Occipital lobe (tissue), 2 donors: ENCODE data around the gene SBF1. TPM values are rescaled to one million over a fixed set of nuclear protein-coding genes. Genes with fewer than 3 reads are reported as not detected.
A peak's percentile ranks its signal among the peaks of the same experiment; 100 is the strongest.
"Not testable (repeated sequence)": the region's sequence is repeated elsewhere in the genome, so short reads cannot be mapped to it uniquely, and the experiment has no call there.

Experiments
- DNase-seq: peaks from one replicate; lab custom pipeline; 2025; lab: John Stamatoyannopoulos, UW
- total RNA-seq: library from RNA; depleted of rRNA; stranded (reverse); fragments of >200 nt; gene quantifications from one replicate; pipeline ENCODE4 v1.2.3, GENCODE V29; 2014

Gene SBF1
- 97.0 TPM for total RNA-seq

DNA sequence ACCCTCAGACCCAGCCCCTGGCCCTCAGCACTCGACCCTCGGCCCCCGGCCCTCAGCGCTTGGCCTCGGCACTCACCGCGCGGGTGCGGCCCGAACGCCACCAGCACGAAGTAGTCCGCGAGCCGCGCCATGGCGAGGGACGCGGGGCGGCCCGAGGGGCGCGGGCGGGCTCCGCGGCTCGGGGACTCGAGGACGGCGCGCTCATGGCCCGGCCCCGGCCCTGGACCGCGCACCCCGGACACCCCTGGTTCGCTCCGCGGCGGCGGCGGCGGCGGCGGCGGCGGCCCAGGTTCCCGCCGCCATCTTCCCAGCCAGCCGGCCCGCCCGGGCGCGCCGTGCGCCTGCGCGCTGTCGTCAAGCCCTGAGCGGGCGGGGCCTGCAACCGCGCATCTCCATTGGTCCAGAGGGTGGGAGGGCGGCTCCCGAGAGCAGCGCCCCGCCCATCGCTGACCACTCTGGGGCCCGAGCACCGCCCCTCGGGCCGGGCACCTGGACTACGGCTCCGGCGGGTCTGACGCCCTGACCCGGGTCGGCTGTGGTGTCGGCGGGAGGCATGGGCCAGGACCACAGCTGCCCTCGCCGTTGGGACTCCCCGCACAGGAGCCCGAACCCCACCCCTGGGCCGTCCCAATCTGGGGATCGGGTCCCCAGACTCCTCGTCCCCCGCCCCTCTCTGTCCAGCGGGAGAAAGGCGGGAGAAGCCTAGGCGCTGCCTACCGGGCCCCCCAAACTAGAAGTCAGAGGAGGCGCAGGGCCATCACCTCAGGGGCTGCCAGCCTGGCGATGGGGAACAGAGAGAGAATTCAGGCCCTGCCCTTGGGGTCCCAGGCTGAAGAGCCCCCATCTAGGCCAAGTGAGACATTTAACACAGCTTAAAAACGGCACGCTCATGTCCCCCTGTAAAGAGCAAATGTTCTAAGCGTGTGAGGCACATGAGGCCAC lies at the start of gene SBF1:
TSS of gene SBF1 (minus strand) at position 326 of the 942 bp plus-strand sequence. CDS start at position 131, 195 bp downstream.
- DNase-seq, result peak; percentile 82

DNA sequence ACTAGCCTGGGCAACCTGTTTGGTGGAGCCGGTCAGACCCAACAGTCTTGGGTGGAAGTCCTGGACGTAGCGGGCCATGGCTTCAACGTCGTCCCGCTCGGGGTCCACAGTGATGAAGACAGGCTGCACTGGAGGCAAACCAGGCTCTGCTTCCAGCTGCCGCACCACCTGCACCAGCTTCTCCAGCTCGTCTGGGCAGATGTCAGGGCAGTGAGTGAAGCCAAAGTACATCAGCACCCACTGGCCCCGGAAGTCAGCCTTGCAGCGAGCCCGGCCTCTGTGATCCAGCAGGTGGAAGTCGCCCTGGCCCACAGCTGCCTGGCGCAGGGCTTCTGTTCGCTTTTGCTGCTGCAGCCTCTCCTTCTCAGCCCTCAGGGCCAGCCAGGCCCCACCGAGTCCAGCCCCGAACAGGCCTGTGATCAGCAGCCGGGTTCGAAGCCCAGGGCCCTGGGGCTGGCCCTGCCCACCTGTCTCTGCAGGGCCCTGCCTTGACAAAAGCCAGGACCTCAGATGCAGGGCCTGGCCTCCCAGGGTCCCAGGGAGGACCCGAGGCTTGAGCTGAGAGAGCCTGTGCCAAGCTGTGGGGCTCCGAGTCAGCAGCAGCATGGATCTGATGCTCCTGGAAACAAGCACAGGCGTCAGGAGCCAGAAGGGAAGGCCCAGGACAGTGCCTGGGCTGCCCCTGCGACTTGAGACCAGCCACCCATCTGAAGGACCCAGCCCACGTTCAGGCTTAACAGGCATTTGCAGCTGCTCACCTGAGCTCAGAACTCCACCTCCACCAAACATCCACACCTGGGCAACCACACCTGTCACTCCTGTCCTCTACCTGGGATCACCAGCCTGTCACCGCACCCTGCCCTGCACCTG lies 49.2 kb upstream of the SBF1 start:
- no peak for DNase-seq

DNA sequence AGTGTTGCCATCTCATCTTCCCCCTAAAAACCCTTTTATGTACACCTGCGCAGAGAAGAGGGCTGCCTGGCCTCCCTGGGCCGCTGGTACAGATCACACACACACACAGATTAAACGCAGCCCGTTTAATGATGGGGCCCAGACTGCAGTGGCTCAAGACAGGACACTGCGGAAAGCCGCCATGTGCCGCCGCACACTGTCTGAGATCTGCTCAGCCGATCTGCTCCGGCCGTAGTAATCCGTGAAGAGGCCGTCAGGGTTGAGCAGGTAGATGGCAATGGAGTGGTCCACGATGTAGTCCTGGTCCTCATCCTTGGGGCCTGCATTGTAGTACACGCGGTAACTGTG lies 48.6 kb upstream of the SBF1 start:
- DNase-seq, result no peak

GRCh38 chr22:50522806-50523438 lies 48.1 kb upstream of the SBF1 start:
- DNase-seq, result no peak

DNA sequence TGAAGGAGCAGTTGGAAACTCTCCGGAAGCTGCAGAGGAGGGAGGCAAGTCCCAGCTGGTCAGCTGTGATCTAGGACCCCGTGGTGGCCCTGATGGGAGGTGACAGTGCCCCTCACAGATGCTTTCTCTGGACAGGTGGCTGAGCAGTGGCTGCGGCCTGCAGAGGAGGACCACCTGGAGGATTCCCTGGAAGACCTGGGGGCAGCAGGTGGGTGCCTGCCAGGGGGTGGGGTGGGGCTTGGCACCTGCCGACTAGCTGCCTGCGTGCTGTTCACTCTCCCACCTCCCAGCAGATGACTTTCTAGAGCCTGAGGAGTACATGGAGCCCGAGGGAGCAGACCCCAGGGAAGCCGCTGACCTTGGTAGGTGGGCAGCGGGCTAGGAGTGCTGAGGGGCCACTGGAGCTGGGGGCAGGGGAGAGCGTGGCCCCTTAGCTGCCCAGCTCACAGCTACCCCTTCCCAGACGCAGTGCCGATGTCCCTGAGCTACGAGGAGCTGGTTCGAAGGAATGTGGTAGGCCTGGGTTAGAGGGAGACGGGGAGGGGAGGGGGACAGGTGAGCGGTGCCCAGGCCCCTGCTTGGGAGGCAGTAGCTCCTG lies 47.5 kb upstream of the SBF1 start:
- no peak for DNase-seq

DNA sequence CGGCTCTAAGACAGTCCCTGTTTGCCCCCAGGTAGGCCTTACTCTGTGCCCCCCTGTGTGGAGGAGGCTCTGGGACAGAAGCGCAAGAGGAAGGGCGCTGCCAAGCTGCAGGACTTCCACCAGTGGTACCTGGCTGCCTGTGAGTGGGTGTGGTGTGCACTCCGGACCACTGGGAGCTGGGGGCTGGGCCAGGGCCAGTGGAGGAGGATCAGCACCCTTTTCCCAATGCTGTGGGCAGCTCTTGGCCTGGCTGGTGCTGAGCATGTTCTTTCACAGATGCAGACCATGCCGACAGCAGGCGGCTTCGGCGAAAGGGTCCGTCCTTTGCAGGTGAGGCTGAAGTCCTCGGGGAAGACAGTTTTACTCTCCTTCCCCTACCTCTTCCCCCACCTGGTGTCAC lies 46.9 kb upstream of the SBF1 start:
- DNase-seq, result no peak

DNA sequence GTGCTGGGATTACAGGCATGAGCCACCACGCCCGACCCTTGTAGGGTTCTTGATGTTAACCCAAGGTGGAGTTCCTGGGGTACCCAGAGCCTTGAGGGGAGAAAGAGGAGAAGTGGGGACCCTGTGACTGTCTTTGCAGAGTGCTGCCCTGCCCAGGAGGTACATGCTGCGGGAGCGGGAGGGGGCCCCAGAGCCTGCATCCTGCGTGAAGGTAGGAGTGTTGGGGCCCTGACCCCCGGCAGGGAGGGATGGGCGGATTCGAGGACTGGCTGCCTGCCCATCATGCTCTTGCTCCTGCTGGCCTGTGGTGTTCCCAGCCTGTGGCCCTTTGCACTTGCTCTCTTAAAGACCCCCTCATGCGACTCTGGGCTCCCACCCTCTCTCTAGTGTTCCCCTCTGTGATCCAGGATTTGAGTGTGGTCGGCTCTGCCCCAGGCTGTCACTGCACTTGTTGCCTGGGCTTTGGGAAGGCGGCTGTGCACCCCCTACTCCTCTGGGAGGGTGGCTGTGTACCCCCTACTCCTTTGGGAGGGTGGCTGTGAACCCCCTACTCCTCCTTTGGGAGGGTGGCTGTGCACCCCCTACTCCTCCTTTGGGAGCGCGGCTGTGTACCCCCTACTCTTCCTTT lies 46.1 kb upstream of the SBF1 start:
- no peak for DNase-seq

- DNase-seq, result not testable (repeated sequence)
Observed at GRCh38 chr22:50520184-50520583, 45.3 kb upstream of the SBF1 start.

DNA sequence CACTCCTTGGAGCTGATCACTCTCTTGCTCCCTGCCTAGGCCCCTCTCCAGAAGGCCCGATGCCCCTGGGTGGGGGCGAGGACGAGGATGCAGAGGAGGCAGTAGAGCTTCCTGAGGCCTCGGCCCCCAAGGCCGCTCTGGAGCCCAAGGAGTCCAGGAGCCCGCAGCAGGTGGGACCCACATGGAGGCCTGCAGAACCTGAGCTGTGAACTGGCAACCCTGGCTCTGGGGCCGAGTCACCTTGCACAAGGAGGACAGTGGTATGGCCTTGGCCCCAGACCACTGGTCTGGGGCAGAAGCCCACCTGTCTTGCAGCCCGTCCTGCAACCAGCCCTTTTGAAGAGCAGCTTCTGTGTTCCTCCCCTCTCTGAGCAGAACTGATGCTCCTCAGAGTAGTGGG lies 44.3 kb upstream of the SBF1 start:
- no peak for DNase-seq

DNA sequence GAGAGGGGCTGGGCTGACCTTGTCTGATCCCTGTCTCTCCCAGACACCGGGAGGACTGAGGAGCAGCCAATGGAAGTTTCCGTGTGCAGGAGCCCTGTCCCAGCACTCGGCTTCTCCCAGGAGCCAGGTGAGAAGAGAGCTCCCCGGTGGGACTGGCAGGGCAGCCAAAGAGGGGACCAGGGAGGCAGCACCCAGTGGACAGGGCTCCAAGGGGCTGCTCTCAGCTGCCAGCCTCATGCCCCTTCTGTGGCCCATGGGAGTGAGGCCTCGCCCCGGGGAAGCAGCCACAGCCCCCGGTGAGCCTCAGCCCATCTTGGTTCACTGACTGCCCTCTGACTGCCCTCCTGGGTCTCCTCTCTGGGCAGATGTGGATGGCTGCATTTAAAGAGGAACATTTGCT lies 43.8 kb upstream of the SBF1 start:
- DNase-seq, result no peak

DNA sequence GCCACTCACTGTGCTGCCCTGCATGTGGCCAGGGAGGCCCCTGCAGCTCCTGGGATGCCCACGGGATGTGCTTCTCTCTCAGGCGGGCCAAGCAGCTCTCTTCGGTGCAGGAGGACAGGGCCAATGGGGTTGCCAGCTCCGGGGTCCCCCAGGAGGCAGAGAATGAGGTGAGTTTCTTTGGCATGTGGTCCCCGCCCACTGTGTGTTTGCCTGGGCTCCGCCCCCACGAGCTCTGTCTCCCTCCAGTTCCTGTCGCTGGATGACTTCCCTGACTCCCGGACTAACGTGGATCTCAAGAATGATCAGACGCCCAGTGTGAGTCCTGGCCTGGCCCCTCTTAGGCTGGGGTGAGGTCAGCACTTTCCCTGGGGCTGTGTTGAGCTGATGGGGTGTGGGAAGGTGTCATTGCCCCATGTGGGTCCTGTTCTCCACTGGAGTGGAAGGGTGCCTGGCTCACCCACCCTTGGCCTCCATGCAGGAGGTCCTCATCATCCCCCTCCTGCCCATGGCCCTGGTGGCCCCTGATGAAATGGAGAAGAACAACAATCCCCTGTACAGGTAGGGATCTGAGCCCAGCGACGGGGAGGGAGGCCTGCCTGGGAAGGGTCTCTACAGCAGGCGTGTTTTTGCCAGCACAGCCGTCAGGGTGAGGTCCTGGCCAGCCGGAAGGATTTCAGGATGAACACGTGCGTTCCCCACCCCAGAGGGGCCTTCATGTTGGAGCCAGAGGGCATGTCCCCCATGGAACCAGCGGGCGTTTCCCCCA lies 42.8 kb upstream of the SBF1 start:
- no peak for DNase-seq

GRCh38 chr22:50516891-50517290 lies 42.1 kb upstream of the SBF1 start:
- no peak for DNase-seq

- DNase-seq, result no peak
Observed at GRCh38 chr22:50516068-50516467, 41.2 kb upstream of the SBF1 start.

GRCh38 chr22:50513175-50513574 lies 38.3 kb upstream of the SBF1 start:
- DNase-seq, result no peak

DNA sequence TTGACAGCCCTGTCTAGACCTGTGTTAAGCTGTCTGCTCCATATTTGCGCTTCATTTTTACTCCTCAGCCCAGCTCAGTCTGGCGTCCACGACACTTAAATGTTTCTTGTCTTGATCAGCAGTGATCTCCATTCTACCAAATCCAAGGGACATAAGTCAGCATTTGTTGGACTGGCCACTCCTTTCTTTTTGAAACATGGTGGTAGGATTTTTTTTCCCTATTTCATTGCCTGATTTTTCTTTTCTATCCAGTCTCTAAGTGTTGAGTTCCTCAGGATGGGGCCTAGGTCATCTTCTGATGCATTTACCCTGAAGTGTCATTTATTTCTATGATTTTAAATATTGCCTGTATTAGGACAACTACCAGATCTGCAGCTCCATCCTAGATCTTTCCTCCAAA lies 34.1 kb upstream of the SBF1 start:
- no peak for DNase-seq

- DNase-seq, result no peak
Observed at GRCh38 chr22:50507991-50508884, 33.4 kb upstream of the SBF1 start, which contains the start of gene NCAPH2. Gene NCAPH2, plus strand, starts transcription at chr22:50508224. Its CDS starts 114 bp downstream, at chr22:50508338.

DNA sequence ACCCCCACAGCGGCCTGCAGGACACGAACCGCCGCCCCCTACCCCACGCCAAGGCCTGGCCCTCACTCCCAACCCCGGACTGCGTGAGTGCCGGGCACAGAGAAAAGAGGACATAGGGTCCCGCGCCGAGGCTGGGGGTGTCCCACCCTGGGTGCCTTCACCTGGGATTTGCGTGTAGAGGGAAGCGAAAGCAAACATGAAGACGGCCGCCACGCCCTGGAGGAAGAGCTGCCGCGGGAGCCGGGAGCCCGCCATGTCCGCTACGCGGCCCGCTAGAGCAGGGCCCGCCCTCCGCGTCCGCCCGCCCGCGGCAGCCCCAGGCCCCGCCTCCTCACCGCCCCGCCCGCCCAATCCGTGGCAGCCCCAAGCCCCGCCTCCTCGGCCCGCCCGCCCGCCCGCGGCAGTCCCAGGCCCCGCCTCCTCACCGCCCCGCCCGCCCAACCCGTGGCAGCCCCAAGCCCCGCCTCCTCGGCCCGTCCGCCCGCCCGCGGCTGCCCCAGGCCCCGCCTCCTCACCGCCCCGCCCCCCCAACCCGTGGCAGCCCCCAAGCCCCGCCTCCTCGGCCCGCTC lies 32.7 kb upstream of the SBF1 start, which contains the start of gene LMF2:
TSS of gene LMF2 (minus strand) at position 282 of the 570 bp plus-strand sequence. CDS start at position 255, 27 bp downstream.
- DNase-seq, result peak; percentile 97

DNA sequence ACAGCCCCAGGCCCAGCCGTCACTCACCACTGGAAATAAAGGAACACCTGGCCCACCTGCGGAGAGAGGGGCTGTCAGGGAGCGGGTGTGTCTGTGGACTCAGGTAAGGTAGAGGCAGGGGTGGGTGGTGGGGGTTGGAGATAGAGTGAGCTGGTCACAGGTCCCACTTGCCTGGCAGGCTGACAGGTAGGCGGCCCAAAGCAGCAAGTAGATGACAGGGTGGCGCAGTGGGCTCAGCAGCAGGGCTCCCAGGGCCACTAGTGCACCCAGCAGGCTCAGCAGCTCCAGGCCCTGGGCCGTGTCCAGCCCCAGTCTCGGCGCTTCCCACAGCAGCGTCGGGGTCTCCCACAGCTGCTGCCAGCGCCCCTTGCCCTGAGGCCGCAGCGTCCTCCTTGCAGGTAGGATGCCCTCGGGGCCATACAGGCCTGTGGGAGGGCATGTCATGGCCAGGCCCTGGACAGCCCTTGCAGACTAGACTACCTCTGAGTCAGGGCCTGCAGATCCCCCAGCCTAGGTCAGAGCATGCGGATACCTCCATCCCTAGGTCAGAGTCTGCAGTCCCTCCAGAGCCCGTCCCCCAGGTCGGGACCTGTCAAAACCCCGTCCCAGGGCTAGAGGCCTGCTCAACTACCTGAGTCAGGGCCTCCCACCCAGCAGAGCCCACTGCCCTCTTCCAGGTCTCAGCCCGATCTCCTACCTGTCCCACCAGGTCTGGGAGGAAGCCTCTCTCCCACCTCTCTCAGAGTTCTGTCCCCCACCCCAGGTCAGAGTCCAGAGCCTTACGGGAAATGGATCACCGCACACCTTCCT lies 32.0 kb upstream of the SBF1 start:
- no peak for DNase-seq
